K562 (cell line): ENCODE data around the gene PRCC. TPM values are rescaled to one million over a fixed set of nuclear protein-coding genes. Genes with fewer than 3 reads are reported as not detected.
A peak's percentile ranks its signal among the peaks of the same experiment; 100 is the strongest.

ENCODE experiments used
- ATAC-seq: fragments of 200-7000 bp; cut with Tn5 transposase; 3 replicates; pipeline ENCODE4 v1.9.1; 2020; ENCODE audit warnings: moderate library complexity
- BruUV-seq: library from RNA; stranded (reverse); fragments of 400-500 nt; replicated peaks from 2 replicates; lab custom pipeline; 2021; lab: Mats Ljungman, UMichigan
- CTCF ChIA-PET: fragments of 300-600 bp; formaldehyde crosslinking; extraction: SDS; loops from one replicate; lab custom pipeline; 2021; ENCODE audit warnings: low intra/inter-chr PET ratio; lab: Yijun Ruan, JAX
- POLR2A ChIA-PET: fragments of 300-600, 350-650 bp; sonication (Branson Sonifier 250); formaldehyde crosslinking; extraction: SDS; loops from one replicate; lab custom pipeline; 2021; ENCODE audit warnings: antibody characterized with exemption, inconsistent platforms; lab: Yijun Ruan, JAX
- DNase-seq, 4 experiments: peaks; one replicate each; pipeline versions ENCODE4 v3.0.0 to v3.0.0-alpha.2; 2011 to 2018; ENCODE audit warnings: low spot score in 3 of 4, mixed read lengths in 3 of 4; ENCODE audit errors: extremely low read depth in 1 of 4
- FAIRE-seq: peaks from 2 replicates; lab custom pipeline; 2011; peaks lifted over from hg19 to GRCh38; lab: Jason Lieb, UNC
- H2AFZ ChIP-seq: 2 replicates; pipeline ENCODE4 v1.6.0; 2011; ENCODE audit warnings: low read depth, low read length, control low read depth, inconsistent platforms
- H3K27ac ChIP-seq: fragments of 200-600 bp; 3 replicates; pipeline ENCODE4 v1.8.0; 2011; ENCODE audit warnings: low read depth, mild to moderate bottlenecking, control low read depth, inconsistent platforms, low read length, moderate library complexity, mixed read lengths; ENCODE audit errors: extremely low read depth
- H3K27me3 ChIP-seq, 2 experiments: fragments of 300-600 bp in 1 of 2; 2 replicates in 1 of 2; 3 replicates in 1 of 2; pipeline versions ENCODE4 v1.6.0 to v1.8.0; 2011; ENCODE audit warnings: inconsistent platforms in 2 of 2, low read length in 2 of 2, mild to moderate bottlenecking in 1 of 2, mixed read lengths in 1 of 2, moderate library complexity in 1 of 2; ENCODE audit not compliant: control insufficient read depth in 2 of 2, insufficient read depth in 2 of 2
- H3K36me3 ChIP-seq: fragments of 300-600 bp; 3 replicates; pipeline ENCODE4 v1.8.0; 2011; ENCODE audit warnings: mild to moderate bottlenecking, low read length, inconsistent platforms; ENCODE audit not compliant: control insufficient read depth, insufficient read depth
- H3K4me1 ChIP-seq, 2 experiments: fragments of 200-600 bp in 1 of 2; replicated peaks in 1 of 2; 2 replicates in 1 of 2; 3 replicates in 1 of 2; pipeline versions ENCODE4 v1.5.1 to v1.8.0; 2011; ENCODE audit warnings: inconsistent platforms in 2 of 2, low read length in 2 of 2, mild to moderate bottlenecking in 1 of 2, mixed read lengths in 1 of 2, moderate library complexity in 1 of 2; ENCODE audit not compliant: control insufficient read depth in 2 of 2, insufficient read depth in 2 of 2
- H3K4me2 ChIP-seq: 2 replicates; pipeline ENCODE4 v1.6.1; 2011; ENCODE audit warnings: low read length, control low read depth, inconsistent platforms, mixed read lengths; ENCODE audit not compliant: insufficient read depth
- H3K4me3 ChIP-seq: fragments of 200-600 bp; sonication (generic), shearing (Covaris generic); 2 replicates; pipeline ENCODE4 v1.5.1; 2016; ENCODE audit warnings: control low read depth, inconsistent platforms
- H3K79me2 ChIP-seq: fragments of 200-600 bp; 3 replicates; pipeline ENCODE4 v1.8.0; 2011; ENCODE audit warnings: low read length, inconsistent platforms; ENCODE audit not compliant: control insufficient read depth, insufficient read depth
- H3K9ac ChIP-seq, 2 experiments: 2 replicates each; pipeline versions ENCODE4 v1.6.0 to v1.6.1; 2011; ENCODE audit warnings: low read depth in 2 of 2, low read length in 2 of 2, control low read depth in 1 of 2, inconsistent platforms in 1 of 2, mild to moderate bottlenecking in 1 of 2, mixed read lengths in 1 of 2; ENCODE audit not compliant: insufficient read depth in 1 of 2
- H3K9me1 ChIP-seq: one replicate; pipeline ENCODE4 v1.6.0; 2011; ENCODE audit warnings: inconsistent platforms, mild to moderate bottlenecking, low read length, moderate library complexity; ENCODE audit not compliant: control insufficient read depth, insufficient read depth
- H3K9me3 ChIP-seq: replicated peaks from 2 replicates; pipeline ENCODE4 v1.5.1; 2011; ENCODE audit warnings: low read depth, low read length, inconsistent platforms; ENCODE audit not compliant: control insufficient read depth, insufficient read depth
- H4K20me1 ChIP-seq: replicated peaks from 2 replicates; pipeline ENCODE4 v1.6.1; 2011; ENCODE audit warnings: low read length, inconsistent platforms, mixed read lengths; ENCODE audit not compliant: control insufficient read depth, insufficient read depth
- ARID1B ChIP-seq: fragments of 450-650 bp; IDR thresholded peaks from 2 replicates; pipeline ENCODE4 v1.6.1; 2016; ENCODE audit warnings: antibody characterized with exemption, mild to moderate bottlenecking, inconsistent platforms
- CTBP1 ChIP-seq: fragments of 450-650 bp; IDR thresholded peaks from 2 replicates; pipeline ENCODE4 v1.6.1; 2016; ENCODE audit warnings: borderline replicate concordance
- ESRRA ChIP-seq: fragments of 450-650 bp; IDR thresholded peaks from 2 replicates; pipeline ENCODE4 v1.6.1; 2014; ENCODE audit warnings: low read depth, mild to moderate bottlenecking, moderate library complexity, borderline replicate concordance
- MEIS2 ChIP-seq: fragments of 450-650 bp; IDR thresholded peaks from 2 replicates; pipeline ENCODE4 v1.6.1; 2014; ENCODE audit warnings: mild to moderate bottlenecking; ENCODE audit not compliant: partially characterized antibody
- NR2F6 ChIP-seq: fragments of 450-650 bp; formaldehyde crosslinking; IDR thresholded peaks from 2 replicates; pipeline ENCODE4 v1.4.0; 2020; ENCODE audit warnings: mild to moderate bottlenecking
- PBX2 ChIP-seq, 2 experiments: IDR thresholded peaks in 1 of 2; conservative IDR thresholded peaks in 1 of 2; 2 replicates each; pipeline ENCODE4 v1.6.1; 2016; ENCODE audit warnings: low read depth in 2 of 2, mild to moderate bottlenecking in 1 of 2, missing compliant biosample characterization in 1 of 2, missing genetic modification characterization in 1 of 2, moderate library complexity in 1 of 2
- POLR2G ChIP-seq: fragments of 200-400 bp; formaldehyde crosslinking; IDR thresholded peaks from 2 replicates; pipeline ENCODE4 v1.6.1; 2017; ENCODE audit warnings: low read depth, mild to moderate bottlenecking, antibody characterized with exemption, low read length, moderate library complexity
- POLR3A ChIP-seq: IDR thresholded peaks from 2 replicates; pipeline ENCODE4 v1.6.1; 2011; ENCODE audit warnings: borderline replicate concordance, mild to moderate bottlenecking, moderate library complexity; ENCODE audit not compliant: insufficient read length, insufficient read depth; ENCODE audit errors: extremely low read depth
- SIX5 ChIP-seq, 2 experiments: IDR thresholded peaks; 2 replicates each; pipeline ENCODE4 v1.6.1; 2011; ENCODE audit warnings: low read length in 2 of 2, borderline replicate concordance in 1 of 2, low read depth in 1 of 2, mild to moderate bottlenecking in 1 of 2, moderate library complexity in 1 of 2; ENCODE audit not compliant: insufficient read depth in 1 of 2
- SMARCE1 ChIP-seq: fragments of 450-650 bp; IDR thresholded peaks from 2 replicates; pipeline ENCODE4 v1.7.1; 2016; ENCODE audit warnings: mild to moderate bottlenecking
- SRF ChIP-seq, 2 experiments: fragments of 250-450, 450-650 bp in 1 of 2; sonication (Bioruptor Pico) in 1 of 2; sonication (generic) in 1 of 2; formaldehyde crosslinking; IDR thresholded peaks; 2 replicates each; pipeline versions ENCODE4 v1.5.0 to v1.5.1; 2020 to 2022; ENCODE audit warnings: mild to moderate bottlenecking in 1 of 2, missing genetic modification reagents in 1 of 2
- SRSF3 ChIP-seq: fragments of 200-400 bp; formaldehyde crosslinking; IDR thresholded peaks from 2 replicates; pipeline ENCODE4 v1.6.1; 2016; ENCODE audit warnings: mild to moderate bottlenecking, low read length, moderate library complexity; ENCODE audit not compliant: insufficient read depth
- ZBTB9 ChIP-seq: fragments of 450-650 bp; formaldehyde crosslinking; IDR thresholded peaks from 2 replicates; pipeline ENCODE4 v1.4.0; 2020; ENCODE audit warnings: mild to moderate bottlenecking, moderate library complexity
- ZEB2 ChIP-seq: fragments of 450-650 bp; IDR thresholded peaks from 2 replicates; pipeline ENCODE4 v1.6.1; 2016
- ZNF24 ChIP-seq: fragments of 450-650 bp; IDR thresholded peaks from 2 replicates; pipeline ENCODE4 v1.6.1; 2016
- ZNF584 ChIP-seq: fragments of 200-800 bp; sonication (Bioruptor generic); IDR thresholded peaks from 2 replicates; pipeline ENCODE4 v1.6.1; 2016; ENCODE audit warnings: low read depth, mild to moderate bottlenecking, missing genetic modification characterization, missing compliant biosample characterization
- WGBS: fragments of 100-300 bp; shearing (Covaris generic); methylation state at CpG from one replicate; pipeline ENCODE4 v1.1.6; 2016; ENCODE audit warnings: low coverage, mixed read lengths; ENCODE audit not compliant: insufficient coverage; ENCODE audit errors: missing lambda C conversion rate; 5-methylcytosine and 5-hydroxymethylcytosine counted together
- in situ Hi-C: fragments of 300-500 bp; cut with MboI; formaldehyde crosslinking; loops from 4 replicates; pipeline ENCODE4 v1.15.0; 2018; ENCODE audit warnings: inconsistent platforms, mixed read lengths
- intact Hi-C: fragments of 100-400 bp; cut with micrococcal nuclease; formaldehyde crosslinking; loops from 2 replicates; pipeline ENCODE4 v1.14.2; 2022
- polyA plus RNA-seq, 8 experiments: library from polyadenylated mRNA; depleted of rRNA in 4 of 8; stranded (reverse) in 5 of 8; unstranded in 3 of 8; fragments of >200 nt; fragmentation: Nextera tagmentation in 2 of 8; fragmentation: Illumina TruSeq in 1 of 8; extraction: Ambion mirVana in 2 of 8; extraction: Trizol in 1 of 8; gene quantifications; 2 replicates each; pipeline versions ENCODE4 v1.2.1 to v1.2.3, GENCODE V29; 2011 to 2014; ENCODE audit warnings: inconsistent platforms in 1 of 8, missing spikeins in 1 of 8
- total RNA-seq, 7 experiments: library from RNA; depleted of rRNA in 6 of 7; stranded (reverse); fragments of >200 nt in 6 of 7; fragmentation: Illumina TruSeq in 2 of 7; extraction: Trizol in 2 of 7; gene quantifications; 2 replicates each; pipeline versions ENCODE4 v1.2.1 to v1.2.3, GENCODE V29; 2011 to 2021; ENCODE audit warnings: low replicate concordance in 1 of 7

PRCC gene
- total and polyA plus RNA-seq, 9 of the 15 experiments (the other 6 are each of a cell fraction or from before 2014, with no cell fraction given) = 23.9 to 201 (median 41.1) TPM

- in situ Hi-C loops = no loop called here
- Histone ChIP-seq H3K9me3 (no peaks in the 10 kb centered on the region), H3K79me2 (0 out of 3 replicates have a peak, but pooled peaks cover 6% of the 10 kb centered on the region), H3K27ac (peak overlapping the region; percentile 36; the same call in 1 of the 3 replicates), H2AFZ (no peak overlapping the region), H4K20me1 (no peaks in the 10 kb centered on the region), H3K4me3 (no peak overlapping the region), H3K36me3 (no peaks in the 10 kb centered on the region), H3K9me1 (no peaks in the 10 kb centered on the region), H3K4me1 (peaks cover 29 to 31% of the 10 kb centered on the region in 2 experiments; a peak in 4 of 5 replicates), H3K27me3 (no peaks in the 10 kb centered on the region), H3K4me2 (0 out of 2 replicates have a peak overlapping the region, but pooled peaks have one; percentile 22), H3K9ac (peak overlapping the region in 1 of 2 experiments; percentile 57; a peak in 1 of 4 replicates)
- CTCF ChIA-PET = no interaction called here
- POLR2A ChIA-PET = interaction anchor here (1.1 to 1.5 kb wide), 2 partner anchors 9 to 17 kb away, joined by 4 to 6 read pairs; no protein-coding TSS in a partner anchor
- FAIRE-seq (peak; percentile 59), DNase-seq (peak in 1 of 4 experiments; percentile 50), ATAC-seq (peak; percentile 41; the same call in 2 of the 3 replicates)
- intact Hi-C loops = no loop called here
- WGBS = 64% methylated on average over 6 of the region's 6 CpGs
- BruUV-seq = no TSS peak
- TF ChIP-seq ZBTB9 (CRISPR knock-in tag) = no peak
- no peak for TF ChIP-seq NR2F6 (CRISPR knock-in tag)
- TF ChIP-seq MEIS2 = peak; percentile 71
- TF ChIP-seq ZNF584 (CRISPR knock-in tag) = no peak
- no peak for TF ChIP-seq SRSF3
- TF ChIP-seq ARID1B = 0 out of 2 replicates have a peak, but pooled peaks have one; percentile 28
- TF ChIP-seq POLR3A = no peak
- no peak for TF ChIP-seq PBX2 (CRISPR knock-in tag; IDR thresholded peaks at IDR 0.05; ENCODE audit: low read depth)
- TF ChIP-seq PBX2 (tag; conservative IDR thresholded peaks at IDR 0.05; ENCODE audit: low read depth) = peak; percentile 79
- no peak for TF ChIP-seq SRF (CRISPR knock-in tag; IDR thresholded peaks at IDR 0.05)
- 0 out of 2 replicates have a peak, but pooled peaks have one; percentile 37 for TF ChIP-seq CTBP1
- 0 out of 2 replicates have a peak, but pooled peaks have one; percentile 34 for TF ChIP-seq POLR2G
- TF ChIP-seq SMARCE1 = no peak
- TF ChIP-seq ZEB2 = no peak
- 0 out of 2 replicates have a peak, but pooled peaks have one; percentile 50 for TF ChIP-seq ZNF24
- TF ChIP-seq ESRRA = no peak
- no peak for TF ChIP-seq SIX5 (IDR thresholded peaks at IDR 0.05; ENCODE audit: borderline replicate concordance in 1 of 2, insufficient read depth in 1 of 2, low read depth in 1 of 2, low read length in 2 of 2)
Measured at GRCh38 chr1:156760092-156760795, 7.1 kb upstream of the PRCC start.
